NCI-H1417 (cell line): Measurements from ENCODE around the gene USP6NL.
A peak's percentile ranks its signal among the peaks of the same experiment; 100 is the strongest.

ENCODE experiments used
- DNase-seq, 3 experiments: peaks; one replicate each; lab custom pipeline; 2025; lab: John Stamatoyannopoulos, UW

The USP6NL gene

DNA sequence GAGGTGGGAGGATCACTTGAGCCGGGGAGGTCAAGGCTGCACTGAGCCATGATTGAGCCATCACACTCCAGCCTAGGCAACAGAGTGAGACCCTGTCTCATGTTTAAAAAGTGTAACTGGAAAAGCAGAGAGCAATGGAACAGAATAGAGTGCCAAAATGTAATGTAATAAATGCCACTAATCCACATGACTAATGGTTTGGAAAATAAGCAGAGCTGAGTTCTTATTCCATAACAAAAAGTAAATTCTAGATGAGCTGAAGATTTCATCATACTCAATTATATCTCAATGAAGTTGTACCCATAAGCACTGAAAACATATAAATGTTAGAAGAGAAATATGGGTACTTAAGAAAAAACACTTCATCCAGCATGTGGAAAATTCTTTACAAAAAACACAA, 132.6 kb downstream of the USP6NL start:
- DNase-seq: no peak

DNA sequence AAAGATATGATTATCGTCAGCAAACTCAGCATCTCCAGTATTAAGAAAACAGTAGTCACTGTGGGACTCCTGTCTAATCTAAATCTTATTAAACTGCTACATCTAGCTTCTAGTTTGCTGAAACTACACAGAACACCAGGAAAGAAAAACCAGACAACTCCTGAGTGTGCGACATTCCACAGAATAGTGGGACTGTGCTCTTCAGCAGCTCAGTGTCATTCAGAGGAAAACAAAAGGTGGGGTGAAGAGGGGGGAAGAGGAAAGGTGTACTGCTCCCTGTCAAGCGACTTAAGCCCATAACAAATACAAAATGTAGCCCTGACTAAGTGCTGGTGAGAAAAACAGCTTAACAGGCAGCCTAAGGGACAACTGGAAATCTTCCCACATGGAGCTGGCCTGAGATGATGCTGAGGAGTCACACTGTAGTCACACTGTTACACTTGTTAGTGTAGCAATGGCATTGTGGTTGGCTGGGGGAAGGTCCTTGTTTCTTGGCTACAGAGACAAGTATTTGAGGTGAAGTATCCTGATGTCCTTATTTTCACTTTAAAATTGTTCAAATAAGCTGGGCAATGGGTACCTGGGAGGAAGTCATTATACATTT, 135.5 kb downstream of the USP6NL start:
- no peak for DNase-seq

DNA sequence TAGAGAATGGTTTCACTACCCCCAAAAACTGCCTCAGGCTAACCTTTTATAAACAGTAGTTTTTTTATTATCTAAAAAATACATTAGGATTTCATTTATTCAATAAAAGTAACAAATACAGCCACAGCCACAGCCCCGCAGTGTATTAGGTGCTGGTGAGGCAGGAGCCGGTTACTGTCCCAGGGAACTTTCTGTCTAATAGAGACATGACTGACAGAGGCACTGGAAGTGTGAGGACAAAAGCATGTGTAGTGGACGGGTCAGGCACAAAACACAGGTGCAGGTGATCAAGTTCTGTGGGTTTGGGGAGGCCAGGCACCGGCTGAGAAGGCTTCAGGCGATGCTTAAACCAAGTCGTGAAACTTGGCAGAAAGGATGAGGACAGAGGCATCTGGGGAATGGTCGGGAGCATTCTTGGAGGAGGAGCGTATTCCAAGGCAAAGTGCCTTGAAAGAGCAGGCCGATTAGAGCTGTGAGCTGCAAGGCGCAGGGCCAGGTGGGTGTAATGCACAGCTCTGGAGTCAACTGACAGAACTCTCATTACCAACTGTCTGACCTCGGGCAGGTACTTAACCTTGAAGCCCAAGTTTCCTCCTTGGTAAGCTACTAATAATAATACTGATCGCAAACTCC, 138.2 kb downstream of the USP6NL start:
- no peak for DNase-seq

DNA sequence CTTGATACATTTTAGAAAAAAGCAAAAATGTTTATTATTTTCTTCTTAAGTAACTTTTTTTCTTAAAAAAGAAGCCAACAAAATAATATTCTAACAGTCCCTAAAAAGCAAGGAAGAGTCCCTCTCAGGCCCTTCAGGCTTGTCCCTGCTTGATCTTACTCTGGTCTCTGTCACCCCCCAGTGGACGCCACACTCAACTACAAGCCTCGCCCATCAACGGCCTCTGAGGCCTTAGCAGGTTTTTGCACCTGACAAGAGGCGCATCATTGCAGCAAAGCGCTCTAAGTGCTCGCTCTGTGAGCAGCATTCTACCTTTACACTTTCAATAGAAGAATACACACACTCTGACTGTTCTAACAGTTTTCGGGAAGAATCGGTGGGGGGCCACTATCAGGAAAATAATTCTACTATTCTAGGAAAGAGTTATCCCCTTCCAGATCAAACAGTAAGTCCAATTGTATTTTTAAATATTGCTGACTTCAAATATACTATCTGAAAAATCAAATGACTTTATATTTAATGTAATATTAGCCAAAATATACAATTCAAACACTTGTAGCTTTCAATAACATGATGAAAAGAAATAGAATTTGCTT, 139.2 kb downstream of the USP6NL start:
- DNase-seq: peak in 2 of 3 experiments; percentile 49 to 64

DNA sequence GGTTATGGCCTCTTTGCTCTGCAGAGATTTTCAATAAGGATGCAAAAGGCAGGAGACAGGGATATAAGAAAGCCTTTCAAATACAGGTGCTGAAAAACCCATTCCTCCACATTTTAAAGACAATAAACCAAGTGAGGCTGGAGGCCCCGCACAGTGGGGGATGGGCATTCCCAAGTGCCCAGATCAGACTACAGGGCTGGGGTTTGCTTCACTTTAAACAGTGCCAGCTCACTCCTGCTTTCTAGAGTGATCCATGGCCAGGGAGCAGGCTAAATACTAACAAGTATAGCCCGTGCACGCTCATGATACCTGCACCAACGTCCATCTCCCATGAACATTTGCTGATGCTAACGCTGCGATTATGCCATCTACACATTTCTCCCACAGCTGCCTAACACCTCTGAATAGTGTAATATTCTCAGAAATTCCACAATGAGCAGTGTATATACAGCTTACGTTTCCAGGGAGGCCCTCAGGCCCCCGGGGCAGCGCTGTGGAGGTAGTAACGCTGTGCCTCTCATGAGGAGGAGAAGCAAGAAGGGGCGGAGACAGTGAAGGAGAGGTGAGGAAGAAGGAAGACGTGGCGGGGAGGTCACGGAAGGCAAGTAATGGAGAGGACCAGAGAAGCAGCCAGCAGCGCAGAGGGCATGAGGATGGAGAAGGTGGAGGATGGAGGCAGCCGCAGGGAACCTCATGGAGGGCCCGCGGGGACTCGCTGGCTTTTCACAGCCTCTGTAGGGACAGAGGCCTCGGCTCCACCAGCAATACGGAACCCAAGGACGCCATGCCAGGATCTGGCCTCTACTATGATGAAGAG, 141.7 kb downstream of the USP6NL start:
- DNase-seq: no peak

DNA sequence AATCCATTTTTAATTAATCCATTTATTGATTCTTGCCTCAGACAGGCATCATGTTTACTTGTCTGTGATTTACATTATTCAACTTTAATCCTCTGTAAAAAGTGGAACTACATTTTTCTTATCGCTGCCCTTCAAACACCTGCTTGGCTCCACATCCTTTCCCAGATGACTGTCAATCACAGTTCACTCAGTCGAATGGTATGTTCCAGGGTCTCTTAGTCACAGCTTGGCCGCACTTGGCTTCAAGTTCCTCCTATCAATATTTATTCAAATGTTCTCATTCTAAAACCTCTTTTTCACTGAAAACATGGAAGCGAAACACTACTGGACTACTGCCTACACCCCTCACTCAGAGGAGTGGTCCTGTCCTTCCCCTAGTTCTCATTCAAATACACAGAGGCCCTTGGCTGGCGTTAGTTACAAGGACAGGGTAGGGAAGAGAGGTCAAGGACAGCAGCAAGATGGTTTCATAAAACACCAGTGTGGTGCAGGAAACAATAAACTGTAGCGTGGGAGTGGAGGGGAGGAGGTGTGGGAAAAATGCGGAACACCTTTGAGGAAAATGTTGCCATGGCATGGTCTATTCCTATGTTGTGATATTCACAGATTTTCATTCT, 143.2 kb downstream of the USP6NL start:
- DNase-seq: no peak

DNA sequence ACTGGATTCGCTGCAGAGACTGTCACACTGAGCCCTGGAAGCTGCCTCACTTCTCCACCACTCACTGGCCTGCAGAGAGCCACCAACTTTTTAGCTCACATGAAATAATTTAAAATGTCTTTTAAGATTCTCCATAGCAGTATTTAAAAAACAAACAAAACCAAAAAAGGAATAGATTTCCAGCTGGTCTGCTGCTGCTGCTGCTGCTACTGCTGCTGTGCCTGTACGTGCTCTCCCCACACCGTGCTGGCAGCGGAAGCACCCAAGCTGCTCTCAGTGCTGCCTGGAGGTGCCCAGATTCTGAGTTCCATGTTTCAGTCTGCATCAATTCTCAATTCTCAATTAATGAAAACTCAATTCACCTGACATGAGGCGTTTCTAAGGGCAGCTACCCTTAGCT, 146.0 kb downstream of the USP6NL start:
- DNase-seq: no peak

DNA sequence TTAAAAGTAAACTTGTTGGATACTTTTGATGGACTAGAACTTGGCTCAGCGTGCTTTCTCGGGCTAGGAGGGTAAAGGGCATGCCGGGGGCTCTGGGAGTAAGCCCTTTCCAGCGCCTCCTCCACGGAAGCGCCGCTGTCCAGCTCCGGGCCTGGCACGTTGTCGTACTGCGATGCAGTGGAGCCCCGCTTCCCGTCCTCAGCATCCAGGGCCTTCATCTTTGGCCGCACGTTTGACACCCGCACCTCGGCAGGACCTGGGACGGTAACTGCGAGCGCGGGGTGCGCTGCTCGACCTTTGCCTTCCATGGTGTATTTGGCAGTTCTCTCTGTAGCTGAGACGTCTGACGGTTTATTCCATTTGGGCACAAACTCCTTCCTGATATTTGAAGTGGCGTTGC, 148.3 kb downstream of the USP6NL start:
- DNase-seq: no peak

DNA sequence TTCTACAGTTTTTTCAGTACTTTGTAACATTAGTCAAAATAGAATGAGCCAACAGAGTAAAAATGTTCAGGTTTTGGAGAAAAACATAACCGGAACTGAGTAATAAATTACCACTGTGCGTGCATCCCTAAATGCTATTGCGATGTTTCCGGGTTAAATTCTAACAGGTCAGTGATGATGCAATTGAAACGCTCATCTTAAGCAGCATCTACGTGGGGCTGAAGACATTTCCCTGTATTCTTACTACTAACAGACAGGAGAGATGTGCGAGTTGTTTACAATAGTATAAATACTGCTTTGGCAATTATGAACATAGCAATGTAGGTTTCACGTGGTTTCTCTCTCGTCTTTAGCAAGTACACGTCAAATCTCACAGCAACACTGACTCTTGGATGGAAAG, 149.4 kb downstream of the USP6NL start:
- no peak for DNase-seq

DNA sequence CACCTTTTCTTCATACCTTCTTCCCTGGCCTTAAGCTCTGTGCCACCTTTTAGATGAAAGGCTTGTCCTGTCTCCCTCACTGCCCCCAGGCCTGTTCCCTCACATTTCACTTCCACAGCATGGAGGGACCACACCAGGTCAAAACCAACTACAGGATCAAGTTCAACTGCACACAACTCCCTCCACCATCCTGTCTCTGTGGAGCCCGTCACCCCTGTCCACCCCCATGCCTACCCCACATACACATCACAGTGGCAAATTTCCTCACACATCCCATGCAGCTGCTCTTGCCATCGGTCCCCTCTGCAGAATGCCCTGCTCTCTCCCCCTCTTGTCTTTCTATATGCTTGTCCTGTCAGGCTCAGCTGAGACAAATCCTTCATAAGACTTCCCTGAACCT, 154.1 kb downstream of the USP6NL start:
- no peak for DNase-seq

DNA sequence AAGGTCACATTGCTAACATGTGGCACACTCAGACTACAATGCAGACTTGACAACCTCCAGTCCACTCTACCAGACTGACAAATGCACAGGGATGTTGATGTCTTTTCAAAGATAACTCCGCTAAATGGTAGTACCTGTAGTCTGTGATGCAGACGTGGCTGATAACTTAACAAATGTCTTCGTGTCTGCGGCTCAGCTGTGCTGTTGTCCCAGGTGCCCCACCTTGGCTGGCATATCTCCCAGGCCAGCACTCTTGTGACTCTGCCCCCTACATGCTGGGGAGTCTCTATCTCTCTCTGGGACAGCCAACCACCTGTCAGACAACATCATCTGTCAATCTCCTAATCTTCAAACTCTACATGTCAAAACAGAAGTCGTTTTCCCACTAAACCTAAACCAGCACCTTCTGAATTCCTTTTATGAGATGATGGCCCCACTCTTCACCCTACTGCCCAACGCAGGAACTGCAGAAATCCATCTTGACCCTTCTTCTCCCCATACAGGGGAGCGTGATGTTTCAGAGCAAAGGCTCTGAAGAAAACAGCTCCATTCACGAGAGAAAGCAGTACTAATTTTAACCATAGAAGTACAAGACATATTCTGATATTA, 156.4 kb downstream of the USP6NL start:
- no peak for DNase-seq

DNA sequence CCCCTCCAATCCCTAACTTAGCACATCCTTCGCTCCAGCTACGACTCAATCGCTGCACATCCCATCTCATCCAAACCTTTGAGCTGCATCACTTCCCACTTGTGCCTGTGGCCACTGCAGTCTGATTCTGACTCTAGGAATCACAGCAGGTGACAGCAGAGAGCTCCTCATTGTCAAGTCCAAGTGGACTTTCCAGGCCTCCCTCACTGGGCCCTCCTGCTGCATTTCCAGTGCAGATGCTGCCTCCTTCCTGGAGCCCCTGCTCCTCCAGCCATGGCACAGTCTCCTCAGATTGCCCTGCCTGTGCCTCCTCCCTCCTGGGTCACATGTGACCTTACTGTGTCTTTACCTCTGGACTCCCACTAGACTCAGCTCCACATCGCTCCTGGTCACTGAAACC, 157.3 kb downstream of the USP6NL start:
- DNase-seq: no peak

DNA sequence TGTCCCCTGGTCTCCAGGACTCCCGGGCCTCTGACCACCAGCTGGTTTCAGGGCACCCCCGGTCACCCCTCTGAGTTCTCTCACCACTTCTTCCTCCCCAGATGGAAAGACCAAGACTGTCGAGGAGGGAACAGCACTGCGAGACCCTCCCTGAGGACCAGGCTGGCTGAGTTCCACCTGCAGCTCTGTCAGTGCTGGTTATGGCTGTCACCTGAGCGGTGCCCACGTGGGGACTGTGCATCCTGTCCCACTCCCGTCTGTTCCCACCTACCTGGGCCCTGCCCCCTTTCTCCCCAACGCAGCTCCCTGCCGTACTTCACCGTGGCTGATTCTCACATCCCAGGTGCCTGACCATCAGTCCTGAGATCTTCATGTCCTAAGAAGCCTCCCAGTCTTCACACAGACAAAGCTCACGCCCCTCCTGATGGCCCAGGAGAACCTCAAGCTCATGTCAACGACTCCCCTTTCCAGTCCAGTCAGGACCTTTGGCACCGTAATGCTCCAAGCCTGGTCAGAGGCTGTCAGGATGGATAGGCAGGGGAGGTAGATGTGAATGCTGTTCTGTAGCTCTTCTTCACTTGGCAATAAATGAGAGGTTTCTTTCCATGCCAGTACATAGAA, 159.7 kb downstream of the USP6NL start:
- DNase-seq: no peak

DNA sequence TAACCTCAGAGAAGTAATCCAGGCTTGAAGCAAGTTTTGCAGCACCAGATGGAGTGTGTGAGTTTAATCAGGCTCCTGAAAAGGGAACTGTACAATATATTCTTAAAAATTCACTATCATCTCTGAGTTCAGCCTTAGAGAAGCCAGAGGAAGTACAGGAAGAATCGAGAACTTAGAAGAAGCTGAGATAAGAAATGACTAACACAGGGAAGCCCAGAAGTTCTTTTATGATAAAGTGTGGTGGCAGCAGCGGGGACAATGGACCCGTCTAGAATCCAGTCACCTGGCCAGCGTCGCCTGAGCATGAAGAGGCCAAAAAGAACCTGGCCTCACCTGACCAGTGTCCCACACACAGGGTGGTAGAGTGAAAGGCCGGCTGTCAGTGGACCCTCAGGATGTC, 161.0 kb downstream of the USP6NL start:
- no peak for DNase-seq

DNA sequence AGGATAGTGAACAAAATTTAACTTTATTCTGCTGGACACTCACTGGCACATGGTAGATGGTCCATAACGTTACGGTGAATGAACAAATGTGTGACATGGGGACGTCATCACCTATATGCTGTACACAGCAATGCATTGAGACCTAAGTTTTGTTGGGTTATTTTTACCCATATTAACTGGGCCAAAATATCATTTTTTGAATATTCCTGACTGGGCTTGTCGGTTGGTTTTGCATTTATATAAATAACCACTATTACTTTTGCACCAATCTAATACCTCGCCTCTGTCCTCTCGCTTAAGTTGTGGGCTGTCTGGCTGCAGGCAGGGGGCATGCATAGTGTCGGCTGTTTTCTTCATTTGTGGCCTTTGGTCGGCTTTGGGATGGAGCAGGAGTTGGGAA, 161.7 kb downstream of the USP6NL start:
- DNase-seq: no peak

DNA sequence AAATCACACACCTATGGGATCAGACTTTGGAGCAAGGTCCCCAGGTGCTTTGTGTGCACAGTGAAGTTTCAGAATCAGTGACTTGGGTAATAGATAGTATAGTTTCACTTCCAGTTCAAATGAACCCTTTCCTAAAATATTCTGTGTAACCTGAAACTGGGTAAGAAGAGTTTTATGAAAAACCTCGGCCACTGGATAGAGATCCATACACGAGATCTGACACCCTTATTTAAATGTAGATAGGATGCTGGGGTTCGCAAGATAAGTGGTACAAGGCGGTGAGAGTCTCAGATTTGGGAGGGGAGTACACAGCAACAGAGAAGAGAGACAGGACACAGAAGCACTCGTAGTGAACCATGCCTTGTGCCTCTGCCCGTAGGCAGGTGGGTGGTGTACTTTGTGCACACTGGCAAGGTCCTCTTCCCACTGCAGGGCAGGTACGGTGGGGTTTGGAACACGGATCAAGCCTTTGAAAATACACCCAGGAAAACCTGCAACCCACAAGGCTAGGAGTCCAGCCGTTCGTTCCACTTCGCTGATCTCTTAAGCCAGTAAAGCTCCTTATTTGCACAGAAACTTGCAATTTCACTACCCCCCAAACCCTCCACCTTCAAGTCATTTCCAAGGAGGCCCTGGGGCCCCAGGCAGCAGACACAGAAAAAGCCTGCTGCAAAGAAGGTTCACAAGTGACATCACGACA, 162.8 kb downstream of the USP6NL start:
- DNase-seq: no peak

DNA sequence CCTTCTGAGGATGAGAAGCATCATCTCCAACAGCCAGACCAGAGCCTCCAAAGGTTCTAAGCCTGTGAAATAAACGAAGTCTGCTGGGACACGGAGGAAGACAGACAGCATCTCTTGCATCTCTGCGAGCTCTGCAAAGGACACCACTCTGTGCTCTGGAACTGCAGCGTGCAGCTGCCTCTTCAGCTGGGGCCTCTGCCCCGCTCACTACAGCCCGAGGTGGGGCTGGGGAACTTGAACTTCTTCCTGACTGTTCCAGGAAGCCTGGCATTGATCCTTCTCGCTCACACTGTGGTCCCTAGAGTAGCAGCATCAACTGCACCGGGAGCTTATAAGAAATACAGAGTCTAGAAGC, 163.3 kb downstream of the USP6NL start:
- DNase-seq: no peak

DNA sequence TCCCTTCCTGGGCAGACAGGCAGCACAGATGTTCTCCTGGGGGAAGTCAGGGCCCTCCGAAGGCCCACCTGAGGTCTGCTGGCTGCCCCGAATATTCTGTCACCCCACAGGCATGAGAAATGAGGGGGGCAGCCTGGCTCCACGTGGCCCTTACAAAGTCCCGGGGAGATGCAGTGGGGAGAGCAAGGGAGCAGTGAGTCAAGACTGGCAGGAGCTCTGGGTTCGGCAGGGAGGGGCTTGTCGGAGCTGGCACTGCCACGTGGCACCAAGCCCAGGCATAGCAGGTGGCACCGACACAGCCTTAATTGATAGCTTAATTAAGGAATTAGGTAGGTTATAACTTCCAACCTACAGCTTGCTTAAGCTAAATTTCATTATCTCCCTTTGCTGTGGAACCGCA, 163.9 kb downstream of the USP6NL start:
- DNase-seq: peak in 1 of 3 experiments; percentile 0

DNA sequence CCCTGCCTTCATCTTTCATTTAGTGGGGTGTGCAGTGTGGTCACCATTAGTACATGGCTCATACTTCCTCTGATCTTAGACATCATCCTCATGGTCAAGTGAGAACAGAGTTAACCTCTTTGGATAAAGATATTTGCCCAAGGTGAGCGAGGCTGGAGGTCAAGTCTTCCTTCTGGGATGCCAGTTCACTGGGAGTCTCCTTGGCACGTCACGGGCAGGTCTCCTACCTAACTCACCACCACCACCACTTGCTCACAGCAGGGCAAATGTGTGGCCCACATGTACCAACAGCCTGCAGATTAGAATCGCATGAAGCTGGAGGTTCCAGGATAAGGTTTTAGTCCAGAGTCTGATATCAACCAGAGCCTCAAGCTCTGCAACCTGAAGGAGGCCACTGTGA, 164.6 kb downstream of the USP6NL start:
- DNase-seq: no peak

DNA sequence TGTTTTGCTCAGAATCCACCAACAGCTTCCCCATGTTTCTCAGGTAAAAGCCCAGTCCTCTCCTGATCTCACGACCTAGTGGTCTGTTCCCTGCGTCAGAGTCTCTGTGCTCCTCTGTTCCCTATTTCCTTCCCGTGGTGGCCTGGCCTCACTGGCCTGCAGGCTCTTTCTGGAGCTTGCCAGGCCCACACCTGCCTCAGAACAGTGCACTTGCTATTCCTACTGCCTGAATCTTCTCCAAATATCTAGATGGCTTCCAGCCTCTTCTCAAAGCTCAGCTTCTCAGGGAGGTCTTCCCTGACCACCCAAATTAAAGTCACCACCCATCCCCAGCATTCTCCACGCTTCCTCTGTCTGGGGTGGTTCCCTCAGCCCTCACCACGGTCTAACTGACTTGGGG, 165.3 kb downstream of the USP6NL start:
- DNase-seq: no peak
